ENCODE results near the gene LCN9.
A peak's percentile ranks its signal among the peaks of the same experiment; 100 is the strongest.

The LCN9 gene

DNA sequence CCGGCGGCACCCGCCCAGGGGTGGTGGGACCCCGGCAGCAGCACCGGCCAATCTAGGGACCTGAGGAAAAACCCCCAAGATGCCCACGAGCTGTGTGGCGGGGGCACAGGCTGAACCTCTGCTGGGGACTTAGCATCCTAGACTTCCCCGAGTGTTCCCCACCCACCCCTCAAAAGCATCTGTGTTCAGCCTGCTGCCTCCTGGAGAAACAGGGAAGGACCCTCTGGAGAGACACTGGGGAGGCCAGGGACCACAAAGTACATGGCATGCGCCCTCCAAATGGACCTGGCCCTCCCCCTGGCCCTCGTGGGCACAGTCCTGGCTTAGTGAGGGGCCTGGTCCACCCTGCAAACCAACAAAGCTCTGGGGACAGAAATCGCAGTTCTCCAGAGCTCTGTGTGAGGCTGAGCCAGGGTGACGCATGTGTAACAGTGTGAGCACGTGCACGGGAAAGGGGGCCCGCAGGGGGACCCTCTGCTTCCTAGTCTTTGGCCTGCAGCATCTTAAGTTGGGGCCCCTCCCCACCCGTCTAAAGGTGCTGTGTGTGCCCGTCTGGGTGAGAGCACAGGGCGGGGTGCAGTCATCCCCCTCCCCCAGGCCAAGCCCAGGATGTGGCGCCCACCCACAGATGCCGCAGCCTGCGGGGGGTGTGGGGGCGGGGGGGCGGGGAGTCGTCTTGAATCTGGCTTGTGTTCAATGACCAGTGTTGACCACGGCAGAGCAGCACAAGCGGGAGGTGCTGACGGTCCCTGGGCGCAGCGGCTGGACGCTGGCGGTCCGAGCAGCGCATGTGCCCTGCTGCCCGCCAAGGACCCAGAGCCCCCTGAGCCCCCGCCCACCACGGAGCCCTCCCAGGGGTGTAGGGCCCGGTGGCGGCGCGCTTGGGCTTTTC, 38.2 kb downstream of the LCN9 start:
- no peak for DNase-seq

DNA sequence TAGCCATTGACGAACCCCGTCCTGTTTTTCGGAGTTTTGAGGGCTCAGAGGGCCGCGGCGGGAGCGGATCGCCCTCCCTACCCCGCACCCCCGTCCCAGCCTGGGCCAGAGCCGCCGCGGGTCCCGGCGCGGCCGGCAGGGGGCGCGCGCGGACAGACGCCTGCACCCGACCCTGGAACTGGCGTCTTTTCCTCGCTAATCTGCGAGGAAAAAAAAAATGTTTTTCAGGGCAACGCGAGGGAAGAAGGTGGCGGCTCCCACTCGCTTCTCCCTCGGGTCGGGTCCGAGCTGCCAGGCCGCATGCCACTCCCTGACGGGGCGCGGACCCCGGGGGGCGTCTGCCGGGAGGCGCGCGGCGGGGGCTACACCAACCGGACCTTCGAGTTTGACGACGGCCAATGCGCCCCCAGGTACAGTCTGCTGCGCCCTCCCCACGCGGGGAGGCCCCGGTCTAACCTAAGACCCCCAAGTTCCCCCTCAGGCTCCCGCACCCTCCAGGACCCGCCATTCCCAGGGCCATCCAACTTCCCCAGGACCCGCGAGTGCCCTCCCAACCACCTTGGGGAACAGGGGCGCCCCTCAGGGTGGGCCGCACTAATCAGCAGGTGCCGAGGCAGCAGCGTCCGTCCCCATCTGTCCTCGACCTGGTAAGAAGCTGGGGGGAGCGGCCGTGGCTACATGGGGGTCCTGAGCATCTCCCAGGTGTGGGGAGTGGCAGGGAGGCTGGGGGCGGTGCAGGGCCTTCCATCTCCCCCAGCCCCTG, 39.0 kb downstream of the LCN9 start, which contains the start of gene KCNT1:
KCNT1 (plus strand) TSS at position 227 of the 763 bp plus-strand sequence; CDS start at position 301, 74 bp downstream.
- no peak for DNase-seq

GRCh38 chr9:135703726-135704125, 40.6 kb downstream of the LCN9 start:
- DNase-seq, result no peak

GRCh38 chr9:135704483-135704882, 41.4 kb downstream of the LCN9 start:
- no peak for DNase-seq

DNA sequence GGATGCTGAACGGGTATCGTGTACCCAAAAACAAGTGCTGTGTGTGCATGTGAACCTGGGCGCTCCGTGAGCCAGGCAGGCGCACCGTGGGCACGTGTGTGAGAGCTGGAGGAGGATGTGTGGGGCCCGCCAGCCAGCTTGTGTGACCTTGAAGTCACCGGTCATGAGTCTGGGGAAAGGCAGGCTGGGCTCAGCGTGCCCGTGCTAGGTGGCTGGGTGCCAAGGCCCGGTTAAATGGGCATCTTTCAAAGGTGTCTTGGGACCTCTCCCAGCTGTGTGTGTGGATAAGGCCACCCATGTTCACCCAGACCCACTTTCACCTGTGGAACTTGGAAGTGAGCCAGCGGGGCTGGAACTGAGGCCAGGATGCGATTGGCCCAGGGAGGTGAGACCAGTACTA, 42.3 kb downstream of the LCN9 start:
- DNase-seq, result peak; percentile 22

GRCh38 chr9:135706288-135706687, 43.2 kb downstream of the LCN9 start:
- DNase-seq, result no peak

GRCh38 chr9:135707252-135708138, 44.4 kb downstream of the LCN9 start:
- DNase-seq, result no peak

DNA sequence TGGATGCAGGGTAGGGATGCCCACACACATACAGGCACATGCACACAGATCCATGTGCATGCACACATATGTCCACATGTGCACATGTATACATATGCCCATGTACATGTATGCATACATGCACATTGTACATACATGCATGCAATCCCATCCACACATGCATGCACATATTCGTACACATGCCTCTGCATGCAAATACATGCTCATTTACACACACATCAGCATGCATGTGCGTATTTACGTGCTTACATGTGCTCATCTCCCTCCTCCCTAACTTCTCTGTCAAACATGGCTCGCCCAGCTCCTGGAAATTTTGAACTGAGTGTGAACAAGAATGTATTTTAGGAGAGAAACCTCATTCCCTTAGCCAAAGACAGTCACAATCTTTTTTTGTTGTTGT, 45.1 kb downstream of the LCN9 start:
- no peak for DNase-seq

DNA sequence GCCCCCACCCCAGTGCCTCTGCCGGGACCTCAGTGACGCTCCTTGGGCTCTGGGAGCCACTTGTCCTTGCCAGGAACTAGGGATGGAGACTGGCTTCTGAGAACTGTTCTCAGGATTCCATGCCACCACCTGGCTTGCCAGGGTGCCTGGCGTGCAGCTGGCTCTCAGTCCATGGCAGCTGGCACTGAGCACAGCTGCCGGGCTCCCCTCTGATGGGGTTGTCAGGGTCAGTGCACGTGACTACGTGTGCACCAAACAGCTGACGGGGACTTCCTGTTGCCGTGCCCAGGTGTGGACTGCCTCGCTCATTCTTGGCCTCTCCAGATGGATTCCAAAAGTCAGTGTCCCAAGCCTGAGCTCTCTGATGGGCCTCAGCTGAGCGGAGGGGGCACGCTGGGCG, 48.3 kb downstream of the LCN9 start:
- peak; percentile 27 for DNase-seq

- DNase-seq, result no peak
These were observed 48.8 kb downstream of the LCN9 start for GRCh38 chr9:135711881-135712280.

DNA sequence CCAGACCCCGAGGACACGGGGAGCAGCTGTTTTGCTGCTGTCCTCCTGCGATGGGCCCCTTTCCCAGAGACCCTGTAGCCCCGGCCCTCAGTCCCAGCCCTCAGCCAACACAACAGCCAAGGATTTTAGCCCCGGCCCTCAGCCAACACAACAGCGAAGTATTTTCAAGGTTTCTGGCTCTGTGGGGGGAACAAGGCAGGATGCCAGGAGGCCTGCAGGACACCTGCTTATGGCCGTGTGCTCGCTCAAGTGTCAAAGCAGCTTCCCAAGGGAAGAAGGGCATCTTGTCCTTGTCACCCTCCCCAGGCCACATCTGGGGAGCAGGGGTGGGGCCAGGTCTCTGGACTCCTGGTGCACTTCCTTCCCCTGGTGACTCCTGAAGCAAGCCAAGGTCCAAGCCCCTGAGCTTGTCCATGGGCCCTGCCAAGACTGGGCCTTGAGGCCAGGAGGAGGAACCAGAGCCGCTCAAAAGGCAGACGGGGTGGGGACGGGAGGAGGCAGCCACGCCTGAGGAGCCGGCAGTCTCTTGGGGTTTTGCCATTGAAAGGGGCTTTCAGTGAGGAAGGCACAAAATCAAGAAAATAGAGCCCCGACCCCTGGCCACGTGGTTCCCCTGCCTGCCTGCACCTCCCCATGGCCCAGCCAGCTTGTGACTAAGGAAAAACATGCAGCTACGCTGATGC, 49.6 kb downstream of the LCN9 start:
- DNase-seq, result no peak

DNA sequence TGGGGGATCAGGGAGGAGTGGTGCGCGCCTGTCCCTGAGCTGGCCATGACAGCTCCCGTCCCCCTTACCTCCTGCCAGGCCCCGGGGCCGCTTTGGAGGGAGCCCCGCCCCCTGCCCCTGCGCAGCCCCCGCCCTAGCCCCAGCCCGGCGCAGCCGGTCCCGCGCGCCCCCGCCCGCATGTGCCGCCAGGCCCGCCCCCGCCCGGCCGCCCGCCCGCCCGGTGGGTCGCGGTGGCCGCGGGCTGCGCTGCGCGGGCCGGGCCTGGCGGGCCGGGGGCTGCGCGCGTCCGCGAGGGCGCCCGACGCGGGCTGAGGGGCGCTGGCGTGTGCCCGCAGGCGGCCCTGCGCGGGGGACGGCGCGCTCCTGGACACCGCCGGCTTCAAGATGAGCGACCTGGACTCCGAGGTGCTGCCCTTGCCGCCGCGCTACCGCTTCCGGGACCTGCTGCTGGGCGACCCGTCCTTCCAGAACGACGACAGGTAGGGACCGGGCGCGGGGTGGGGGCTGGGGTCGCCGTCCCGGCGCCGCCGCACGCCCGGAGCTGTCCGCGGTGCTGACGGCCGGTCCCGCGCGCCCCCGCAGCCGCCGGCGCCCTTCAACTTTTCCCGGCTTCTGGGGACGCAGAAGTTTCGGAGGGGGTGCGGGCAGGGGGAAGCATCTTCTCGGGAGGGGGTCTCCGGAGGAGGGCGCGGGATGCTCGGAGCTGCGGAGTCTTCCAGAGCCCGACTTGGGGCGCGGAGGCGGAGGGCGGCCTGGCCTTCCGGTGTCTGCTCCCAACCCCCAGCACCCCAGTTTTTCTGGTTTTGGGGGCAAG, 51.3 kb downstream of the LCN9 start:
- DNase-seq, result no peak

DNA sequence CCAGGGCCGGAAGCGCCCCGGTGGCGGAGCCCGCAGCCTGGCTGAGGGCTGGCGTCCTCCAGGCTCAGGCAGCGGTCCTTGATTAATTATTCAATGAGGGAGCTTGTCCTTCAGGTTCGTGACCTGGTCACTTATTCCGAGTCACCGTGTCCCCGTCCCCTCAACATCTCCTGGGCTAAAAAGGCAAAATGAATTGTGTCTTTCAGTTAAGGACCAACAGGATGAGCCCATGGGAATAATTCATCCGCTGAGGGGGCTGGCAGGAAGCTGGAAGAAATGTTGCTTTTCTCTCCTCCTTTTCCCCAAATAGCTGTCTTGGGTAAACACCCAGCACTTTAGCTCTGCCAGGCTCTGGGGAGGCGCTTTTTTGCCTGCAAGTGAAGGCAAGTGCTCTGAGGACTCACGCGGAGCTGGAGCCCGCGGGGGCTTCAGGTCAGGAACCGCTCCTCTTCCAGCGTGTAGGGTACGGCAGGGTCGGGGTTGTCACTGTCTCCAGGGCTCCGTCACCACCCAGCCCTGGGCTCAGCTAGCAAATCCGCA, 52.0 kb downstream of the LCN9 start:
- no peak for DNase-seq

DNA sequence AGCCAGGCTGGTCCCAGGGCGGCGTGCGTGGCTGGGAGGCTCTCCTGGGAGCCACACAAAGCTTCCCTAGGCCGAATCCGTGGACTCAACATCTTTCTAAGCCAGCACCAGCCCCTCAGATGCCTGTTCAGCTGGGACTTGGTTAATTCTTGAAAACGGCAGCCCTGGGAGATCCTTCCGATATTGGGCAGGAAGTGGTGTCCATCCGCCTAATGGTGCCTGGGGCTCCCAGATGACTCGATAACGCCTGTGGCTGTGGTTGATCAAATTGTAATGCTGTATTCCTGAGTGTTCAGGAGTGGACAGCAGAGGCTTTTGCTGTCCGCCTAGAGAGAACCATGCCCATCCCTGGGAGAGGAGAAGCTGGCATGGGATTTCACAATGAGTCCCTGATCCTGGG, 52.9 kb downstream of the LCN9 start:
- no peak for DNase-seq

All from NCI-H1092 (cell line).